ENCODE data around the gene CISH. TPM values are rescaled to one million over a fixed set of nuclear protein-coding genes. Genes with fewer than 3 reads are reported as not detected.

CISH gene
- total and polyA plus RNA-seq, 7 experiments from 2014 or later = 10.9 to 486 (median 47.5) TPM

DNA sequence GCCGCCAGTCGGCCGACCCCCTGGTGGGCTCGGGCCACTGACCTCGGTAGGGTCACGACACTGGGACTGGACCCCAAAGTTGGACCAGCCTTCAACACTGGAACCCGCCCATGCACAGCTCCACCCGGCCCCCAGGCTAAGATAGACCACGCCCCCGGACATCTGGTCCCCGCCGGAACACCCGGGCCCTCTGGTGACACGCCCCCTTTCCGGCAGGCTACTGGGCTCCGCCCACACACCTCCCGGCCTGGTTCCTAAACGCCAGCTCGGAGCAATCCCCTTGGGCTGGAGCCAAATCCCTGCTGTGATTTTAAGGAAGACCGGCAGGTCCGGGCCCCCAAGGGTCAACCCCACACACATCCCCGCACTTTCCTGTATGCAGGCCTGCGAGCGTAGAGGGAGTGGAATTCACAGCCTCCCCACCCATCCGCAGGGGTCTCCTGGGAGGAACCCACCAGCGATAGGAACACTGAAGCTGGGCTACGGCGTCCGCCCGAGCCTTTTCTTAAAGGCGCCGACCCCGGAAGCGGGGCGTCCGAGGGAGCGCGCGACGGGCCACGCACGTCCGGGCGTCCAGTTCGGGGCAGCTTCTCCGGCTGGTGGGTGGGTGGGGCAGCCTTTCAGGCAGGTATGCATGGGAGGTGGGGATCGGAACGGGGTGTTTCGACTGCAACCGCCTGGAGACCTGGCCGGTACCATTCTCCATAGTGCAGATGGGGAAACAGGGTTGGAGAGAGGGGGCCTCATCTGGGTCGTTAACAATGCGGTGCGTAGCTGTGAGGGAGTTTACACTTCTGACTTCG lies 42.4 kb downstream of the CISH start, which contains the start of gene HEMK1:
TSS of gene HEMK1 (plus strand) at position 576 of the 803 bp plus-strand sequence. CDS start 1,583 bp downstream, outside the sequence.
- H3K9me3 Mint-ChIP-seq = no peaks in the 10 kb centered on the region
- POLR2A ChIA-PET = interaction anchor here (0.5 to 21.2 kb wide), 20 partner anchors 12 to 820 kb away, joined by 3 to 730 read pairs (median 4); partner anchors contain the start of genes CISH, CYB561D2, HYAL3 and MANF
- H3K27me3 Mint-ChIP-seq = no peaks in the 10 kb centered on the region
- H3K4me1 ChIP-seq (ENCODE audit: control insufficient read depth in 2 of 2, insufficient read depth in 2 of 2, low read length in 2 of 2) = peaks cover 49 to 57% of the 10 kb centered on the region in 2 donors
- H3K27ac Mint-ChIP-seq = peak within 1 kb of the TSS; percentile 90 to 98 (median 93)
- H3K27me3 ChIP-seq (ENCODE audit: control insufficient read depth in 2 of 2, insufficient read depth in 2 of 2, low read length in 2 of 2) = no peaks in the 10 kb centered on the region
- H3K4me3 Mint-ChIP-seq = peak within 1 kb of the TSS; percentile 86 to 99 (median 96)
- DNase-seq (peak; percentile 71 to 95 (median 90)), ATAC-seq (peak; percentile 81)
- no peaks in the 10 kb centered on the region for H3K9me3 ChIP-seq (ENCODE audit: control insufficient read depth in 2 of 3, low read length in 3 of 3)
- peak within 1 kb of the TSS; percentile 84 for H3K27ac ChIP-seq (ENCODE audit: low read depth, low read length)
- peaks cover 0 to 3% (median 0%) of the 10 kb centered on the region in 3 experiments for H3K36me3 ChIP-seq (ENCODE audit: control insufficient read depth in 2 of 3, insufficient read depth in 3 of 3, low read length in 3 of 3)
- CTCF ChIA-PET = interaction anchor here (0.6 to 20.2 kb wide), 7 partner anchors 12 to 930 kb away, joined by 3 to 578 read pairs (median 9); partner anchors contain the start of genes CISH and MAPKAPK3
- peaks cover 0 to 31% (median 0%) of the 10 kb centered on the region in 5 donors for H3K36me3 Mint-ChIP-seq
- intact Hi-C loops (cut with micrococcal nuclease) = loop anchor here (1.0 to 10.0 kb wide), 18 partner anchors 18 to 1488 kb away; partner anchors contain the start of genes HYAL3 (in 2 of the 2), NAA80 (in 2 of the 2), TMEM115 (in 2 of the 2) and APEH (in 1 of the 2)
- peaks cover 37 to 75% (median 71%) of the 10 kb centered on the region in 7 donors for H3K4me1 Mint-ChIP-seq
- peak within 1 kb of the TSS; percentile 97 for H3K4me3 ChIP-seq (ENCODE audit: low read length)

DNA sequence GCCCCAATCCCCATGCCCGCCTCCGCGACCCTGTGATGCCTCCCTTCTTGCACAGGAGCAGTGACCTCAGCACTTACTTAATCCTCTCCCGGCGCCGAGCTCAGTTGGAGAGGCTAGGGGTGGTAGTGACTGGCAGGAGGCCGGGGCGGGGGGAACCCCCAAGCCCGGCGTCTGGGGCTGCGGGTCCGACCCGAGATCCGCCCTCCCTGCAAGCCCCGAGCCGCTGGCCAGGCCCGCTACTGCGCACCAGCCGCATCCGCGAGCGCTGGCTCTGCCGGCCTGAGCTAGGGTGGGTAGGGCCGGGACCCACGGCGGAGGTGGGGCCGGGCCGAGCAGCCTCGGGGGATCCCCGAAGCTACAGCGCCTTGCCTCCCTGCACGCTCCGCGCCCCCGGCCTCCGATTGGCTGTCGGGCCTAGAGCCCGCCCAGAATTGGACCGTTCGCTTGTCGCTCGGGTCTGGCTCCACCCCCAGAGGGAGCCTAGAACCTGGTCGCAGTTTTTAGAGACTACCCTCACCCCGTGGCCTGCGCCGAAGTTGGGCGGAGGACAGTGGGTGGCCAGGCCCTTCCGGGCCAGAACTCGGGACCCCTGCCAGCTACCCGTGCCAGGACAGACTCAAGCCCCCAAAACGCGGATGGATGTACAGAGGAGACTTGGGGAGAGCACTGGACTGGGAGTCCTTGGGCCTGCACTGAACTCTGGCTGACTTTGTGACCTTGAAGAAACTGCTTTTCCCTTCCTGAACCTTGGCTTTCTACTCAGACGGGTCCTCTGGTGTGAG lies 44.0 kb downstream of the CISH start, which contains the start of gene C3orf18:
TSS of gene C3orf18 (minus strand) at position 362 of the 782 bp plus-strand sequence. CDS start 2,048 bp downstream, outside the sequence.
- Mint-ChIP-seq H3K27ac (peak within 1 kb of the TSS; percentile 91 to 98 (median 97)), H3K4me3 (peak within 1 kb of the TSS; percentile 86 to 99 (median 96)), H3K27me3 (no peaks in the 10 kb centered on the region), H3K9me3 (no peaks in the 10 kb centered on the region), H3K4me1 (peaks cover 26 to 68% (median 55%) of the 10 kb centered on the region in 7 donors), H3K36me3 (peaks cover 0 to 35% (median 0%) of the 10 kb centered on the region in 5 donors)
- Histone ChIP-seq H3K27me3 (ENCODE audit: control insufficient read depth in 2 of 2, insufficient read depth in 2 of 2, low read length in 2 of 2) (no peaks in the 10 kb centered on the region), H3K4me1 (ENCODE audit: control insufficient read depth in 2 of 2, insufficient read depth in 2 of 2, low read length in 2 of 2) (peaks cover 33 to 41% of the 10 kb centered on the region in 2 donors), H3K9me3 (ENCODE audit: control insufficient read depth in 2 of 3, low read length in 3 of 3) (no peaks in the 10 kb centered on the region), H3K27ac (ENCODE audit: low read depth, low read length) (peak within 1 kb of the TSS; percentile 84), H3K36me3 (ENCODE audit: control insufficient read depth in 2 of 3, insufficient read depth in 3 of 3, low read length in 3 of 3) (peaks cover 0 to under 1% (median 0%) of the 10 kb centered on the region in 3 experiments), H3K4me3 (ENCODE audit: low read length) (peak within 1 kb of the TSS; percentile 97)
- DNase-seq (peak; percentile 84 to 96 (median 90)), ATAC-seq (peak; percentile 85)
- ChIA-PET POLR2A (interaction anchor here (0.6 to 21.2 kb wide), 15 partner anchors 13 to 1090 kb away, joined by 3 to 730 read pairs (median 5); partner anchors contain the start of genes CISH, CYB561D2, MANF and MAPKAPK3), CTCF (interaction anchor here (0.7 to 20.2 kb wide), 8 partner anchors 9 to 405 kb away, joined by 3 to 578 read pairs (median 7); partner anchors contain the start of genes CISH and MAPKAPK3)
- intact Hi-C loops (cut with micrococcal nuclease) = loop anchor here (1.0 to 10.0 kb wide), 14 partner anchors 17 to 1489 kb away; partner anchors contain the start of genes GNAI2 (in 2 of the 2), APEH (in 1 of the 2), CACNA2D2 (in 1 of the 2) and CYB561D2 (in 1 of the 2)

DNA sequence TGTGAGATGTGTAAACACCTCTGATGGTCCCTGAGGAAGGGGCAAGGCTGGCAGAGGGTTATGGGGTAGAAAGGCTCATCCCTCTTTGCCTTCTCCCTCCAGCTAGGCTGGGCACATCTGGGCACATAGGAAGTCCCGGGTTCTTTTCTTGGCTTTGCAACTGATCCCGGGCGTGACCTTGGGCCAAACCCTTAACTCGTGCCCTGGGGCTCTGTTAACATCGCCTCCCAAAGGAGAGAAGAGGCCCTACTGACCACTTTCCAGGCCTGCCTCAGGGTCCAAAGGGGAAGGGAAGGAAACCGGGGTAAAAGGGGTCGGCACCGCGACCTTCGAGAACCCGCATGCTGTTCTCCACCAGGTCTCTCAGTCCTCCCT lies 44.6 kb downstream of the CISH start:
- no peaks in the 10 kb centered on the region for H3K27me3 ChIP-seq (ENCODE audit: control insufficient read depth in 2 of 2, insufficient read depth in 2 of 2, low read length in 2 of 2)
- CTCF ChIA-PET = interaction anchor here (1.0 to 20.2 kb wide), 5 partner anchors 10 to 86 kb away, joined by 3 to 578 read pairs (median 9); partner anchors contain the start of genes CISH and MAPKAPK3
- Mint-ChIP-seq H3K4me3 (peak overlapping the region; percentile 65 to 98 (median 87)), H3K27ac (peak overlapping the region in 8 of 9 donors; percentile 13 to 70 (median 60)), H3K27me3 (no peaks in the 10 kb centered on the region), H3K4me1 (peaks cover 21 to 62% (median 49%) of the 10 kb centered on the region in 7 donors), H3K9me3 (no peaks in the 10 kb centered on the region), H3K36me3 (peaks cover 0 to 31% (median 0%) of the 10 kb centered on the region in 5 donors)
- H3K27ac ChIP-seq (ENCODE audit: low read depth, low read length) = peak overlapping the region; percentile 84
- H3K9me3 ChIP-seq (ENCODE audit: control insufficient read depth in 2 of 3, low read length in 3 of 3) = no peaks in the 10 kb centered on the region
- no peak for ATAC-seq
- H3K36me3 ChIP-seq (ENCODE audit: control insufficient read depth in 2 of 3, insufficient read depth in 3 of 3, low read length in 3 of 3) = no peaks in the 10 kb centered on the region
- intact Hi-C loops (cut with micrococcal nuclease) = loop anchor here (1.0 to 10.0 kb wide), 10 partner anchors 64 to 935 kb away; partner anchors contain the start of genes GNAI2 (in 2 of the 2), APEH (in 1 of the 2), CACNA2D2 (in 1 of the 2) and DCAF1 (in 1 of the 2)
- POLR2A ChIA-PET = interaction anchor here (0.6 to 21.2 kb wide), 13 partner anchors 14 to 1090 kb away, joined by 3 to 730 read pairs (median 5); partner anchors contain the start of genes CISH, MANF, MAPKAPK3 and RASSF1
- no peak for DNase-seq
- H3K4me3 ChIP-seq (ENCODE audit: low read length) = peak overlapping the region; percentile 97
- H3K4me1 ChIP-seq (ENCODE audit: control insufficient read depth in 2 of 2, insufficient read depth in 2 of 2, low read length in 2 of 2) = peaks cover 27 to 35% of the 10 kb centered on the region in 2 donors

DNA sequence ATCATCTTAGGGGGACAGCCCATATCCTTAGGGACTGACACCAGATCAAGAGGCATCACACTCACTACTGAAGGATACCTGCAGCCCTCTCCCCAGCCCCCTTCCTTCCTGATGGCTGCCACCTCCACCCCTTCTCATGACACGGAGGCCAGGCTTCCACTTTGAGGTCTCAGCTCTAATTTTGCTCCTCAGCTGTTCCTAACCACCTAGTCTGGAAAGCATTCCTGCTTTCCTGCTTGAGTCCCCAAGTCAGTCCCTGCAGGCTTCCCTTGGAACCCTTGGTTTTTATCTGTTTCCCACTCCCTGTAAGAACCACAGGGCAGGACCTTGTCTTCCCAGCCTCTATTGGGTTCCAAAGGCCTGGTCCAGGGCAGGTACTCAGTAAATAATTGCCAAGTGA lies 47.3 kb downstream of the CISH start:
- CTCF ChIA-PET = interaction anchor here (20.2 kb wide), 1 partner anchor 46 kb away, joined by 578 read pairs; the partner anchor contains the start of genes CISH and MAPKAPK3
- Mint-ChIP-seq H3K9me3 (no peaks in the 10 kb centered on the region), H3K4me3 (peak overlapping the region in 2 of 10 donors; percentile 4 to 13), H3K27ac (peak overlapping the region in 4 of 9 donors; percentile 9 to 64 (median 36)), H3K27me3 (no peaks in the 10 kb centered on the region), H3K4me1 (peaks cover 13 to 42% (median 23%) of the 10 kb centered on the region in 7 donors), H3K36me3 (peaks cover 0 to 12% (median 0%) of the 10 kb centered on the region in 5 donors)
- Histone ChIP-seq H3K27me3 (ENCODE audit: control insufficient read depth in 2 of 2, insufficient read depth in 2 of 2, low read length in 2 of 2) (no peaks in the 10 kb centered on the region), H3K36me3 (ENCODE audit: control insufficient read depth in 2 of 3, insufficient read depth in 3 of 3, low read length in 3 of 3) (no peaks in the 10 kb centered on the region), H3K27ac (ENCODE audit: low read depth, low read length) (no peak overlapping the region), H3K4me1 (ENCODE audit: control insufficient read depth in 2 of 2, insufficient read depth in 2 of 2, low read length in 2 of 2) (peaks cover 14 to 21% of the 10 kb centered on the region in 2 donors), H3K4me3 (ENCODE audit: low read length) (no peak overlapping the region), H3K9me3 (ENCODE audit: control insufficient read depth in 2 of 3, low read length in 3 of 3) (no peaks in the 10 kb centered on the region)
- intact Hi-C loops (cut with micrococcal nuclease) = loop anchor here in 1 of 2 donors (10.0 kb wide), 2 partner anchors 370 to 890 kb away; partner anchors contain the start of genes APEH and GNAT1
- ATAC-seq (no peak), DNase-seq (no peak)
- POLR2A ChIA-PET = interaction anchor here (21.2 kb wide), 1 partner anchor 44 kb away, joined by 730 read pairs; the partner anchor contains the start of genes CISH and MAPKAPK3

DNA sequence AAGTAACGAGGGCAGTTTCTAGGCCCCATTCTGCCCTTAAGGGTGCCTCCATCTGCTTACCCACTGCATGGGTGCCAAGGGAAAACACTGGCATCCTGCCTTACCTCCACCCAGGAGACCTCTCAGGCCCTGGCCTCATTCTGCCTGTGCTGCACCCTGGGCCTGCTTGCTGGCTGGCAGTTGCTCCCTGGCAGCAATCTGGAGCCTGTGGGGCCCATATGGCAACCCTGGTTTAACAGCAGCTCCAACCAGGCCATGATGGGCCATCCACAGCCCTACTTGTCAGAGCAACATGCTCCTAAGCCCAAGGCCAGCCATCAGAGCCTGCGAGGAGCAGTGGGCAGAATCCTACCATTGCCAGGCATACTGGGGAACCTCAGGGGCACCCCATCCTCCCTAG lies 47.7 kb downstream of the CISH start:
- ChIA-PET POLR2A (interaction anchor here (0.6 to 21.2 kb wide), 2 partner anchors 45 to 229 kb away, joined by 3 to 730 read pairs; partner anchors contain the start of genes CISH and MAPKAPK3), CTCF (interaction anchor here (0.7 kb wide), 1 partner anchor 9 kb away, joined by 3 read pairs; no protein-coding TSS in a partner anchor)
- H3K36me3 ChIP-seq (ENCODE audit: control insufficient read depth in 2 of 3, insufficient read depth in 3 of 3, low read length in 3 of 3) = no peaks in the 10 kb centered on the region
- no peak overlapping the region for H3K27ac ChIP-seq (ENCODE audit: low read depth, low read length)
- no peaks in the 10 kb centered on the region for H3K9me3 Mint-ChIP-seq
- peaks cover 0 to 11% (median 0%) of the 10 kb centered on the region in 5 donors for H3K36me3 Mint-ChIP-seq
- H3K4me1 Mint-ChIP-seq = peaks cover 13 to 42% (median 23%) of the 10 kb centered on the region in 7 donors
- no peaks in the 10 kb centered on the region for H3K9me3 ChIP-seq (ENCODE audit: control insufficient read depth in 2 of 3, low read length in 3 of 3)
- no peak overlapping the region for H3K4me3 ChIP-seq (ENCODE audit: low read length)
- H3K27me3 ChIP-seq (ENCODE audit: control insufficient read depth in 2 of 2, insufficient read depth in 2 of 2, low read length in 2 of 2) = no peaks in the 10 kb centered on the region
- H3K27ac Mint-ChIP-seq = peak overlapping the region in 1 of 9 donors; percentile 9
- no peak overlapping the region for H3K4me3 Mint-ChIP-seq
- peaks cover 14 to 21% of the 10 kb centered on the region in 2 donors for H3K4me1 ChIP-seq (ENCODE audit: control insufficient read depth in 2 of 2, insufficient read depth in 2 of 2, low read length in 2 of 2)
- H3K27me3 Mint-ChIP-seq = no peaks in the 10 kb centered on the region
- ATAC-seq (no peak), DNase-seq (no peak)
- intact Hi-C loops (cut with micrococcal nuclease) = loop anchor here in 1 of 2 donors (10.0 kb wide), 2 partner anchors 369 to 889 kb away; partner anchors contain the start of genes APEH and GNAT1

Measured in naive thymus-derived CD4-positive, alpha-beta T cell (primary cell).